K562 (cell line): ENCODE measurements around the gene ZFYVE28. TPM values are rescaled to one million over a fixed set of nuclear protein-coding genes. Genes with fewer than 3 reads are reported as not detected.

ENCODE experiments used
- ATAC-seq: fragments of 200-7000 bp; cut with Tn5 transposase; 3 replicates; pipeline ENCODE4 v1.9.1; 2020; ENCODE audit warnings: moderate library complexity
- BruUV-seq: library from RNA; stranded (reverse); fragments of 400-500 nt; replicated peaks from 2 replicates; lab custom pipeline; 2021; lab: Mats Ljungman, UMichigan
- CTCF ChIA-PET: fragments of 300-600 bp; formaldehyde crosslinking; extraction: SDS; loops from one replicate; lab custom pipeline; 2021; ENCODE audit warnings: low intra/inter-chr PET ratio; lab: Yijun Ruan, JAX
- POLR2A ChIA-PET: fragments of 300-600, 350-650 bp; sonication (Branson Sonifier 250); formaldehyde crosslinking; extraction: SDS; loops from one replicate; lab custom pipeline; 2021; ENCODE audit warnings: antibody characterized with exemption, inconsistent platforms; lab: Yijun Ruan, JAX
- DNase-seq, 4 experiments: peaks; one replicate each; pipeline versions ENCODE4 v3.0.0 to v3.0.0-alpha.2; 2011 to 2018; ENCODE audit warnings: low spot score in 3 of 4, mixed read lengths in 3 of 4; ENCODE audit errors: extremely low read depth in 1 of 4
- FAIRE-seq: peaks from 2 replicates; lab custom pipeline; 2011; peaks lifted over from hg19 to GRCh38; lab: Jason Lieb, UNC
- H2AFZ ChIP-seq: 2 replicates; pipeline ENCODE4 v1.6.0; 2011; ENCODE audit warnings: low read depth, low read length, control low read depth, inconsistent platforms
- H3K27ac ChIP-seq: fragments of 200-600 bp; 3 replicates; pipeline ENCODE4 v1.8.0; 2011; ENCODE audit warnings: low read depth, mild to moderate bottlenecking, control low read depth, inconsistent platforms, low read length, moderate library complexity, mixed read lengths; ENCODE audit errors: extremely low read depth
- H3K27me3 ChIP-seq, 2 experiments: fragments of 300-600 bp in 1 of 2; 2 replicates in 1 of 2; 3 replicates in 1 of 2; pipeline versions ENCODE4 v1.6.0 to v1.8.0; 2011; ENCODE audit warnings: inconsistent platforms in 2 of 2, low read length in 2 of 2, mild to moderate bottlenecking in 1 of 2, mixed read lengths in 1 of 2, moderate library complexity in 1 of 2; ENCODE audit not compliant: control insufficient read depth in 2 of 2, insufficient read depth in 2 of 2
- H3K36me3 ChIP-seq: fragments of 300-600 bp; 3 replicates; pipeline ENCODE4 v1.8.0; 2011; ENCODE audit warnings: mild to moderate bottlenecking, low read length, inconsistent platforms; ENCODE audit not compliant: control insufficient read depth, insufficient read depth
- H3K4me1 ChIP-seq, 2 experiments: fragments of 200-600 bp in 1 of 2; replicated peaks in 1 of 2; 2 replicates in 1 of 2; 3 replicates in 1 of 2; pipeline versions ENCODE4 v1.5.1 to v1.8.0; 2011; ENCODE audit warnings: inconsistent platforms in 2 of 2, low read length in 2 of 2, mild to moderate bottlenecking in 1 of 2, mixed read lengths in 1 of 2, moderate library complexity in 1 of 2; ENCODE audit not compliant: control insufficient read depth in 2 of 2, insufficient read depth in 2 of 2
- H3K4me2 ChIP-seq: 2 replicates; pipeline ENCODE4 v1.6.1; 2011; ENCODE audit warnings: low read length, control low read depth, inconsistent platforms, mixed read lengths; ENCODE audit not compliant: insufficient read depth
- H3K4me3 ChIP-seq: fragments of 200-600 bp; sonication (generic), shearing (Covaris generic); 2 replicates; pipeline ENCODE4 v1.5.1; 2016; ENCODE audit warnings: control low read depth, inconsistent platforms
- H3K79me2 ChIP-seq: fragments of 200-600 bp; 3 replicates; pipeline ENCODE4 v1.8.0; 2011; ENCODE audit warnings: low read length, inconsistent platforms; ENCODE audit not compliant: control insufficient read depth, insufficient read depth
- H3K9ac ChIP-seq, 2 experiments: 2 replicates each; pipeline versions ENCODE4 v1.6.0 to v1.6.1; 2011; ENCODE audit warnings: low read depth in 2 of 2, low read length in 2 of 2, control low read depth in 1 of 2, inconsistent platforms in 1 of 2, mild to moderate bottlenecking in 1 of 2, mixed read lengths in 1 of 2; ENCODE audit not compliant: insufficient read depth in 1 of 2
- H3K9me1 ChIP-seq: one replicate; pipeline ENCODE4 v1.6.0; 2011; ENCODE audit warnings: inconsistent platforms, mild to moderate bottlenecking, low read length, moderate library complexity; ENCODE audit not compliant: control insufficient read depth, insufficient read depth
- H3K9me3 ChIP-seq: replicated peaks from 2 replicates; pipeline ENCODE4 v1.5.1; 2011; ENCODE audit warnings: low read depth, low read length, inconsistent platforms; ENCODE audit not compliant: control insufficient read depth, insufficient read depth
- H4K20me1 ChIP-seq: replicated peaks from 2 replicates; pipeline ENCODE4 v1.6.1; 2011; ENCODE audit warnings: low read length, inconsistent platforms, mixed read lengths; ENCODE audit not compliant: control insufficient read depth, insufficient read depth
- CTBP1 ChIP-seq: fragments of 450-650 bp; IDR thresholded peaks from 2 replicates; pipeline ENCODE4 v1.6.1; 2016; ENCODE audit warnings: borderline replicate concordance
- DPF2 ChIP-seq: fragments of 450-650 bp; IDR thresholded peaks from 2 replicates; pipeline ENCODE4 v1.6.1; 2016
- FOXP1 ChIP-seq: sonication (generic); formaldehyde crosslinking; IDR thresholded peaks from 2 replicates; pipeline ENCODE4 v1.8.0; 2022; ENCODE audit warnings: mild to moderate bottlenecking, missing genetic modification reagents
- JUN ChIP-seq, 2 experiments: sonication (generic) in 1 of 2; formaldehyde crosslinking in 1 of 2; IDR thresholded peaks; 2 replicates each; pipeline versions ENCODE4 v1.6.1 to v1.8.0; 2012 to 2022; ENCODE audit warnings: borderline replicate concordance in 2 of 2, mild to moderate bottlenecking in 2 of 2, improper control_type of control experiment in 1 of 2, low read depth in 1 of 2, low read length in 1 of 2, missing genetic modification reagents in 1 of 2
- MAFG ChIP-seq: fragments of 450-650 bp; conservative IDR thresholded peaks from 2 replicates; pipeline ENCODE4 v1.6.1; 2016; ENCODE audit warnings: missing genetic modification characterization, missing compliant biosample characterization
- NEUROD1 ChIP-seq: fragments of 150-350 bp; IDR thresholded peaks from 2 replicates; pipeline ENCODE4 v1.6.1; 2014; ENCODE audit warnings: borderline replicate concordance, low read length, low read depth; ENCODE audit not compliant: partially characterized antibody
- PREB ChIP-seq: sonication (generic); formaldehyde crosslinking; IDR thresholded peaks from 2 replicates; pipeline ENCODE4 v1.8.1; 2023; ENCODE audit warnings: mild to moderate bottlenecking, missing genetic modification reagents
- ZNF512 ChIP-seq: IDR thresholded peaks from 2 replicates; pipeline ENCODE4 v1.6.1; 2016; ENCODE audit warnings: missing genetic modification characterization, missing compliant biosample characterization
- WGBS: fragments of 100-300 bp; shearing (Covaris generic); methylation state at CpG from one replicate; pipeline ENCODE4 v1.1.6; 2016; ENCODE audit warnings: low coverage, mixed read lengths; ENCODE audit not compliant: insufficient coverage; ENCODE audit errors: missing lambda C conversion rate; 5-methylcytosine and 5-hydroxymethylcytosine counted together
- in situ Hi-C: fragments of 300-500 bp; cut with MboI; formaldehyde crosslinking; loops from 4 replicates; pipeline ENCODE4 v1.15.0; 2018; ENCODE audit warnings: inconsistent platforms, mixed read lengths
- intact Hi-C: fragments of 100-400 bp; cut with micrococcal nuclease; formaldehyde crosslinking; loops from 2 replicates; pipeline ENCODE4 v1.14.2; 2022
- polyA plus RNA-seq, 8 experiments: library from polyadenylated mRNA; depleted of rRNA in 4 of 8; stranded (reverse) in 5 of 8; unstranded in 3 of 8; fragments of >200 nt; fragmentation: Nextera tagmentation in 2 of 8; fragmentation: Illumina TruSeq in 1 of 8; extraction: Ambion mirVana in 2 of 8; extraction: Trizol in 1 of 8; gene quantifications; 2 replicates each; pipeline versions ENCODE4 v1.2.1 to v1.2.3, GENCODE V29; 2011 to 2014; ENCODE audit warnings: inconsistent platforms in 1 of 8, missing spikeins in 1 of 8
- total RNA-seq, 7 experiments: library from RNA; depleted of rRNA in 6 of 7; stranded (reverse); fragments of >200 nt in 6 of 7; fragmentation: Illumina TruSeq in 2 of 7; extraction: Trizol in 2 of 7; gene quantifications; 2 replicates each; pipeline versions ENCODE4 v1.2.1 to v1.2.3, GENCODE V29; 2011 to 2021; ENCODE audit warnings: low replicate concordance in 1 of 7

ZFYVE28 gene
- total and polyA plus RNA-seq, 9 of the 15 experiments (the other 6 are each of a cell fraction or from before 2014, with no cell fraction given): 1.3 to 24.8 (median 8.9) TPM

- Histone ChIP-seq H3K4me2 (no peak overlapping the region), H3K9me1 (peaks cover 3% of the 10 kb centered on the region), H3K4me3 (no peak overlapping the region), H3K9ac (no peak overlapping the region), H3K79me2 (peaks cover 39% of the 10 kb centered on the region), H3K36me3 (no peaks in the 10 kb centered on the region), H3K9me3 (no peaks in the 10 kb centered on the region), H2AFZ (no peak overlapping the region), H3K4me1 (peaks cover 14 to 65% of the 10 kb centered on the region in 2 experiments; a peak in 4 of 5 replicates), H3K27me3 (no peaks in the 10 kb centered on the region), H3K27ac (no peak overlapping the region), H4K20me1 (no peaks in the 10 kb centered on the region; the same call in 1 of the 2 replicates)
- intact Hi-C loops: no loop called here
- in situ Hi-C loops: no loop called here
- POLR2A ChIA-PET: interaction anchor here (0.6 to 1.0 kb wide), 4 partner anchors 26 to 102 kb away, joined by 3 read pairs; no protein-coding TSS in a partner anchor
- CTCF ChIA-PET: no interaction called here
- DNase-seq (no peak), FAIRE-seq (peak; percentile 73), ATAC-seq (no peak)
- TF ChIP-seq MAFG (tag): no peak
- no peak for TF ChIP-seq JUN (IDR thresholded peaks at IDR 0.05; ENCODE audit: borderline replicate concordance, low read depth, low read length)
- no peak for TF ChIP-seq JUN (CRISPR knock-in tag; IDR thresholded peaks at IDR 0.05; ENCODE audit: borderline replicate concordance)
- TF ChIP-seq ZNF512: no peak
- TF ChIP-seq CTBP1: no peak
- no peak for TF ChIP-seq FOXP1 (CRISPR knock-in tag)
- no peak for TF ChIP-seq DPF2
- no peak for TF ChIP-seq NEUROD1
- TF ChIP-seq PREB (CRISPR knock-in tag): no peak
- no TSS peak for BruUV-seq
- 85% methylated on average over 6 of the region's 6 CpGs for WGBS
Measured at GRCh38 chr4:2360396-2360730, 58.1 kb downstream of the ZFYVE28 start.
